ENCODE measurements around the gene ISOC2.

GRCh38 chr19:55492362-55492944 lies 31.0 kb upstream of the ISOC2 start:
- TF ChIP-seq CTCF (IDR thresholded peaks at IDR 0.05; ENCODE audit: borderline replicate concordance, extremely low read depth, low read length, poor library complexity, severe bottlenecking): no peak
- TF ChIP-seq EZH2 (IDR thresholded peaks at IDR 0.05; ENCODE audit: borderline replicate concordance, low read depth, low read length, severe bottlenecking): no peak

All from DND-41 (cell line).